Measurements from ENCODE around the gene AFF3. TPM values are rescaled to one million over a fixed set of nuclear protein-coding genes. Genes with fewer than 3 reads are reported as not detected.

AFF3 gene
- total RNA-seq, 1 donor from 2014 or later: 8.0 TPM

DNA sequence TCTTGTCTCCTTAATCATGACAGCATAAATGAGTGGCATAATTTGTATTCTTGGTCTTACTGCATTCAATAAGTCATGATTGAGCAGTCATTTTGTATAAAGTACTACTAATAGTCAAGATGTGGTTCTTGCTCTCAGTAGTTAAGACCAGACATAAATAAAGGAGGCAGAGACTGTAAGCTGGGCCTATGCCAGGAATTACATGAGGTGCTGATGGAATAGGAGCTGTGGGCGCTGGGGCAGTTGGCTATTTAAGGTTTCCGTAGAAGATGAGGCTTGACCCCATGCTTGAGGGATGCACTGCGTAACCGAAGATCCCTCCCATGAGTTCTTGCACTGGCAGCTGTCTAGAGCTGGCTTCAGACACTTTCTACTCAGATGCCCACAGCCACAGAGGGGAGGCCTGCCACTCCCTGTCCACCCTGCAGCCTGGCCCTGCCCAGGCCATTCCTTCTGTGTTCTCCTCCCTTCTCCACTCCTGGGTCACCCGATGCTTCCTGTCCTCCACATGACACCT lies 501.7 kb downstream of the AFF3 start:
- Histone ChIP-seq H3K4me3 (no peak overlapping the region), H3K27ac (replicated peaks) (no peak overlapping the region), H3K9me3 (replicated peaks) (no peaks in the 10 kb centered on the region), H3K4me1 (peaks cover 52% of the 10 kb centered on the region), H3K36me3 (no peaks in the 10 kb centered on the region), H3K27me3 (ENCODE audit: low read depth) (no peaks in the 10 kb centered on the region)
- intact Hi-C loops (cut with micrococcal nuclease): no loop called here
- DNase-seq: no peak
- TF ChIP-seq, protein P1, sequence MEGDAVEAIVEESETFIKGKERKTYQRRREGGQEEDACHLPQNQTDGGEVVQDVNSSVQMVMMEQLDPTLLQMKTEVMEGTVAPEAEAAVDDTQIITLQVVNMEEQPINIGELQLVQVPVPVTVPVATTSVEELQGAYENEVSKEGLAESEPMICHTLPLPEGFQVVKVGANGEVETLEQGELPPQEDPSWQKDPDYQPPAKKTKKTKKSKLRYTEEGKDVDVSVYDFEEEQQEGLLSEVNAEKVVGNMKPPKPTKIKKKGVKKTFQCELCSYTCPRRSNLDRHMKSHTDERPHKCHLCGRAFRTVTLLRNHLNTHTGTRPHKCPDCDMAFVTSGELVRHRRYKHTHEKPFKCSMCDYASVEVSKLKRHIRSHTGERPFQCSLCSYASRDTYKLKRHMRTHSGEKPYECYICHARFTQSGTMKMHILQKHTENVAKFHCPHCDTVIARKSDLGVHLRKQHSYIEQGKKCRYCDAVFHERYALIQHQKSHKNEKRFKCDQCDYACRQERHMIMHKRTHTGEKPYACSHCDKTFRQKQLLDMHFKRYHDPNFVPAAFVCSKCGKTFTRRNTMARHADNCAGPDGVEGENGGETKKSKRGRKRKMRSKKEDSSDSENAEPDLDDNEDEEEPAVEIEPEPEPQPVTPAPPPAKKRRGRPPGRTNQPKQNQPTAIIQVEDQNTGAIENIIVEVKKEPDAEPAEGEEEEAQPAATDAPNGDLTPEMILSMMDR (IDR thresholded peaks at IDR 0.05; ENCODE audit: borderline replicate concordance): no peak

DNA sequence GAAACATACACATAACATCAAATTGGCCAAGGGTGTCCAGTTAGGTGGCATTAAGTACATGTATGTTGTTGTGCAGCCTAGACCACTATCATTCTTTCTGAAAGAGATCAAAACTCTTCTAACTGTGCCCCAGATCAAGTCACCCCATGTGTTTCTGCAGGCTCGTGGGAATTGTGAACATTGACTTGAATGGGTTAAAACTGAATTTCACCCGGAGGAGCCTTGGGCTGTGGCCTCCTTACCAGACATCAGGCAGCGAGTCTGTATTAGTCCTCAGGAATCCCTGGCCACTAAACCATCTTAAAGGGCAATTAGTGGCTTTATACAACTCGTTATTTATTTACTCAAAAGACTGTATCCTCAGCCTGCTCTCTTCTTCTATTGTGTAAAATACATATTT lies 503.6 kb downstream of the AFF3 start:
- Histone ChIP-seq H3K27ac (replicated peaks) (no peak overlapping the region), H3K4me3 (no peak overlapping the region), H3K9me3 (replicated peaks) (no peaks in the 10 kb centered on the region), H3K27me3 (ENCODE audit: low read depth) (no peaks in the 10 kb centered on the region), H3K36me3 (no peaks in the 10 kb centered on the region), H3K4me1 (peaks cover 45% of the 10 kb centered on the region)
- no peak for DNase-seq
- intact Hi-C loops (cut with micrococcal nuclease): no loop called here
- TF ChIP-seq, protein P1 (IDR thresholded peaks at IDR 0.05; ENCODE audit: borderline replicate concordance): no peak

DNA sequence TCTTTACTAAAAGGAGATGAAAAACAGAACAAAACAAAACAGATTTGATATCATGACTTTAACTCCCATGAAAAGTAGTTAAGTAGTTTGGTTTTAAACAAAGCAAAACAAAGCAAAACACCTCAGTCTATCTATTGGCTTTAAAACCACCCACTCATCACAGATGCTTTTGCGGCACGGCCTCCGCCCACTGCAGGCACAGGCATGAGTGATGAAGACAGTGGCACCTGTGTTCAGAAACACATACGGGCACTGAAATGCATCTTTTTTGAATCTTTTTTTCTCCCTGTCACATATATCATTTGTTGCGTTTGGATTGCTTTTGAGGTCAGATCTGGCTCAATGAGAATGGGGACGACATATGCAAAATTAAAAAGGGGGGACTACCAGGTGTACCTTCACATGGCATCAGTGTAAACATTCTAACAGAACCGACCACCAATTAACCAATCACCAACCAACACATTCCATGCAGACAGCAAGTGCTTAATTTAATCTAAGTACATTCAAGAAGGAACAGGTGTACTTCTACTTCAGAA lies 505.2 kb downstream of the AFF3 start:
- H3K4me1 ChIP-seq: peaks cover 40% of the 10 kb centered on the region
- H3K27me3 ChIP-seq (ENCODE audit: low read depth): no peaks in the 10 kb centered on the region
- no peaks in the 10 kb centered on the region for H3K36me3 ChIP-seq
- no peak overlapping the region for H3K4me3 ChIP-seq
- intact Hi-C loops (cut with micrococcal nuclease): no loop called here
- H3K9me3 ChIP-seq (replicated peaks): no peaks in the 10 kb centered on the region
- H3K27ac ChIP-seq (replicated peaks): peak overlapping the region; percentile 79
- TF ChIP-seq, protein P1 (IDR thresholded peaks at IDR 0.05; ENCODE audit: borderline replicate concordance): no peak
- DNase-seq: no peak

DNA sequence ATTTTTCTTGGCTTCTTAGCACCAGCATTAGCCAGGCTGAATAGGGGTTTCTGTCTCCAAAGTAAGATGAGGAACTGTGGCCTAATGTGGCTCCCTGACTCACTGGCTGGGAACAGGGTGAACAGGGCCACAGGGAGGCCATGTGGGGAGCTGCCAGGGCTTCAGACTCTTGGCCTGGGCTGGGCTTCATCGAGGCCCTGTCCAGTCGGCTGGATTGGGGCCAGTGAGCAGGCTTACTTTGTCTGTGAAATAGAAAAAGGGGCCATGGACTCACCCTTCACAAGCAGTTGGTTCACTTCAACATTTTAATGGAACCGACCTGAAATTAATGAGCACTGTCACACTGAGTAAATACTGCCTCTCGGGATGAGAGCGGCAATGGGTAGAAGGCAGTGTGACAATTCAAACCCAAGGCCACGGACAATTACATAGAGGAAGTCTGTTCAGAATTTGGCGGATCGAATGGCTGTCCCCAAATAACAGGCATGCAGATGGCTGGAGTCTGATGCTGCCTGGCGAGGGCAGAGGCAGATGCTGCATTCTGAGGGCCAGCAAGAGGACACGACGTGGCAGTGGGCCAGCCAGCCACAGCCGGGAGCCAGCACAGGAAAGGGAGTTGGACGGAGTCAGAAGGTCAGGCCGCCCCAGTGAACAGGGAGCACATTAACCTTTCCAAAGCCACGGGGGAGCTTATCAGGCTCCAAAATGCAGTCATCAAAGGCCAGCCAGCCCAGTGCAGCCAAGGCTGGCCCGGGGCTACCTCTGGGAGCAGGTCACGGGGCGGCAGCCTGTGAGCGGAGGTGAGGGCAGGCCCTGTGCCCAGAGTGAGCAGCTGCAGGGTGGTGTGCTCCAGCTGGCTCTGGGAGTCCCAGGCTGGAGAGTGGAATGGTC lies 506.0 kb downstream of the AFF3 start:
- Histone ChIP-seq H3K4me1 (peaks cover 40% of the 10 kb centered on the region), H3K27ac (replicated peaks) (peak overlapping the region; percentile 79), H3K4me3 (no peak overlapping the region), H3K36me3 (no peaks in the 10 kb centered on the region), H3K27me3 (ENCODE audit: low read depth) (no peaks in the 10 kb centered on the region), H3K9me3 (replicated peaks) (no peaks in the 10 kb centered on the region)
- TF ChIP-seq, protein P1 (IDR thresholded peaks at IDR 0.05; ENCODE audit: borderline replicate concordance): no peak
- peak; percentile 94 for DNase-seq
- intact Hi-C loops (cut with micrococcal nuclease): no loop called here

DNA sequence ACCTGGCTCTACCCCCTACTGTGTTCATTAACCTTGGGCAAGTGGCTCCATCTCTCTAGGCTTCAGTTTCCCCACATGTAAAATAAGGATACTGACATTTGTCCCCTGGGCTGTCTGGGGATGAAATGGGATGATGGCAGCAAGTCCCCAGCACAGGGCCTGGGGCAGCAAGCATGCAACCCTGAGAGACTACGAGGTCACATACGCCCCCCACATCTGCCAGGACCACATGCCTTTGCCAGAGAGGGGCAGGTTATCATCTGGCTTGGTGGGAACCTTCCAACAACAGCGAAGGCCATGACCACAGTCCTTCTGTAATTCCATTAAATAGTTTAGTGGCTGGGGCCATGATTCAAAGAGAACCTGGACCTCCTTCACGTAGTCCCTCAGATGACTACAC lies 506.7 kb downstream of the AFF3 start:
- Histone ChIP-seq H3K4me3 (no peak overlapping the region), H3K27me3 (ENCODE audit: low read depth) (no peaks in the 10 kb centered on the region), H3K9me3 (replicated peaks) (no peaks in the 10 kb centered on the region), H3K4me1 (peaks cover 35% of the 10 kb centered on the region), H3K27ac (replicated peaks) (peak overlapping the region; percentile 79), H3K36me3 (no peaks in the 10 kb centered on the region)
- TF ChIP-seq, protein P1 (IDR thresholded peaks at IDR 0.05; ENCODE audit: borderline replicate concordance): no peak
- intact Hi-C loops (cut with micrococcal nuclease): no loop called here
- no peak for DNase-seq

All from left ventricle myocardium inferior (tissue), 1 donor.